GM12864 (cell line): Measurements from ENCODE around the gene PTBP3.

Source experiments
- DNase-seq: peaks from one replicate; pipeline ENCODE4 v3.0.0-alpha.2; 2011; ENCODE audit warnings: low read depth
- H3K4me3 ChIP-seq: 2 replicates; pipeline ENCODE4 v1.5.1; 2011; ENCODE audit warnings: mild to moderate bottlenecking, low read depth, low read length, control low read depth
- CTCF ChIP-seq: IDR thresholded peaks from 2 replicates; pipeline ENCODE4 v1.5.1; 2011; ENCODE audit warnings: low read depth, mild to moderate bottlenecking, moderate library complexity, low read length, control low read depth, inconsistent platforms; ENCODE audit errors: missing control alignments

Gene PTBP3

GRCh38 chr9:112338561-112338960 lies 5.1 kb upstream of the PTBP3 start:
- TF ChIP-seq CTCF: no peak
- no peak for DNase-seq
- H3K4me3 ChIP-seq: no peak overlapping the region

- no peak for TF ChIP-seq CTCF
- no peak overlapping the region for H3K4me3 ChIP-seq
- DNase-seq: no peak
These were observed 4.1 kb upstream of the PTBP3 start for GRCh38 chr9:112337547-112337946.

- no peak for DNase-seq
- peak overlapping the region; percentile 83 for H3K4me3 ChIP-seq
- TF ChIP-seq CTCF: no peak
These were observed 1.0 kb upstream of the PTBP3 start for GRCh38 chr9:112334432-112334841.

- H3K4me3 ChIP-seq: peak overlapping the region; percentile 97
These were observed 416 bp upstream of the PTBP3 start for GRCh38 chr9:112333639-112334431.

GRCh38 chr9:112332674-112332976 lies 794 bp downstream of the PTBP3 start:
- no peak for TF ChIP-seq CTCF
- H3K4me3 ChIP-seq: peak overlapping the region; percentile 97
- no peak for DNase-seq

More at GRCh38 chr9:112333639-112334431, 416 bp upstream of the PTBP3 start:
- peak; percentile 75 for DNase-seq
- peak; percentile 48 for TF ChIP-seq CTCF

- peak overlapping the region; percentile 97 for H3K4me3 ChIP-seq
- TF ChIP-seq CTCF: no peak
- no peak for DNase-seq
These were observed 1.2 kb downstream of the PTBP3 start for GRCh38 chr9:112332214-112332613.

- no peak for TF ChIP-seq CTCF
- DNase-seq: no peak
- peak overlapping the region; percentile 97 for H3K4me3 ChIP-seq
These were observed 1.8 kb downstream of the PTBP3 start for GRCh38 chr9:112331674-112331952.
